ENCODE results near the gene KNSTRN. TPM values are rescaled to one million over a fixed set of nuclear protein-coding genes. Genes with fewer than 3 reads are reported as not detected.
A peak's percentile ranks its signal among the peaks of the same experiment; 100 is the strongest.

The KNSTRN gene
- total RNA-seq, 1 donor from 2014 or later = 18.1 TPM

DNA sequence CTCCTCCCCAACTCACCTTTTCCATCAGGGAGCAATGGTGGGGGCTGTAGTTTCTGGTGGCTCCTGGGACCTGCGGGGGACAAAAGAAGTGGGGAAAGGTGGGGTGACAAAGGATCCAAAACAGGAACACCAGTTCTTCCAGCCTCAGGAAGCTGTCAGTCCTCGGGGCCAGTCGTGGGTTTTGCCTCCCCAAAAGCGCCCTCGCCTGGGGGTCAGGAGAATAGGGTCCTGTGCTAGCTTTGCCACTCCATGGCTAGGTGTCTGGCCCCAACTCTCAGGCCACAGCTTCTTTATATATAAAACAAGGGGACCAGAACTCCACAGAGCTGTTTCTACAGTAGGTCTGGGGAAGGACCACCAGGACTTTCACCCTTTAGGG lies 45.8 kb upstream of the KNSTRN start:
- no peak overlapping the region for H3K27ac ChIP-seq

DNA sequence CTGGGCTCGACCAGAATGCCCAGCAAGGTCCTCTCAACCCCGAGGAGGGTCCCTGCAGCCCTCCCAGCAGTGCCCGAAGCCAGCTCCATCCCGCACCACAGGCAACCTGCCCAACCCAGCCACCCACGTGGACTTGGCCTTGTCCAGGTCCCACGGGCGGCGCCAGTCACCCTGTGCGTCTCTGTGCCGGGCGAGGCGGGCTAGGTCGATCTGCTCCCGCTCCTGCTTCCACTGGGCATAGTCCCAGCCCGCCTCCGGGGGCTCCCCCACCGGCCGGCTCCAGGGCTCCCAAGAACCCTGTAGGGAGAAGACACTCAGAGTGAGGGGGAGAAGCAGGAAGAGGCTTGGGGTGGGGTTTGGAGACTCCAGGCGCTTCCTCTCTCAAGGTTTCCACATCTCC lies 44.9 kb upstream of the KNSTRN start:
- intact Hi-C loops (cut with DNase I) = no loop called here
- ATAC-seq (no peak), DNase-seq (no peak)
- Histone ChIP-seq H3K4me3 (peak overlapping the region; percentile 8), H3K9me3 (no peaks in the 10 kb centered on the region), H3K4me1 (peaks cover 91% of the 10 kb centered on the region), H3K27ac (peak overlapping the region; percentile 12), H3K27me3 (no peaks in the 10 kb centered on the region), H3K36me3 (peaks cover 16% of the 10 kb centered on the region)
- TF ChIP-seq, protein P1, sequence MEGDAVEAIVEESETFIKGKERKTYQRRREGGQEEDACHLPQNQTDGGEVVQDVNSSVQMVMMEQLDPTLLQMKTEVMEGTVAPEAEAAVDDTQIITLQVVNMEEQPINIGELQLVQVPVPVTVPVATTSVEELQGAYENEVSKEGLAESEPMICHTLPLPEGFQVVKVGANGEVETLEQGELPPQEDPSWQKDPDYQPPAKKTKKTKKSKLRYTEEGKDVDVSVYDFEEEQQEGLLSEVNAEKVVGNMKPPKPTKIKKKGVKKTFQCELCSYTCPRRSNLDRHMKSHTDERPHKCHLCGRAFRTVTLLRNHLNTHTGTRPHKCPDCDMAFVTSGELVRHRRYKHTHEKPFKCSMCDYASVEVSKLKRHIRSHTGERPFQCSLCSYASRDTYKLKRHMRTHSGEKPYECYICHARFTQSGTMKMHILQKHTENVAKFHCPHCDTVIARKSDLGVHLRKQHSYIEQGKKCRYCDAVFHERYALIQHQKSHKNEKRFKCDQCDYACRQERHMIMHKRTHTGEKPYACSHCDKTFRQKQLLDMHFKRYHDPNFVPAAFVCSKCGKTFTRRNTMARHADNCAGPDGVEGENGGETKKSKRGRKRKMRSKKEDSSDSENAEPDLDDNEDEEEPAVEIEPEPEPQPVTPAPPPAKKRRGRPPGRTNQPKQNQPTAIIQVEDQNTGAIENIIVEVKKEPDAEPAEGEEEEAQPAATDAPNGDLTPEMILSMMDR (IDR thresholded peaks at IDR 0.05) = no peak

More for the DNA sequence above, 45.8 kb upstream of the KNSTRN start:
- Histone ChIP-seq H3K9me3 (no peaks in the 10 kb centered on the region), H3K4me1 (peaks cover 89% of the 10 kb centered on the region), H3K27me3 (no peaks in the 10 kb centered on the region), H3K36me3 (peaks cover 16% of the 10 kb centered on the region), H3K4me3 (no peak overlapping the region)
- intact Hi-C loops (cut with DNase I) = no loop called here
- ATAC-seq (no peak), DNase-seq (no peak)
- TF ChIP-seq, protein P1 (IDR thresholded peaks at IDR 0.05) = no peak

DNA sequence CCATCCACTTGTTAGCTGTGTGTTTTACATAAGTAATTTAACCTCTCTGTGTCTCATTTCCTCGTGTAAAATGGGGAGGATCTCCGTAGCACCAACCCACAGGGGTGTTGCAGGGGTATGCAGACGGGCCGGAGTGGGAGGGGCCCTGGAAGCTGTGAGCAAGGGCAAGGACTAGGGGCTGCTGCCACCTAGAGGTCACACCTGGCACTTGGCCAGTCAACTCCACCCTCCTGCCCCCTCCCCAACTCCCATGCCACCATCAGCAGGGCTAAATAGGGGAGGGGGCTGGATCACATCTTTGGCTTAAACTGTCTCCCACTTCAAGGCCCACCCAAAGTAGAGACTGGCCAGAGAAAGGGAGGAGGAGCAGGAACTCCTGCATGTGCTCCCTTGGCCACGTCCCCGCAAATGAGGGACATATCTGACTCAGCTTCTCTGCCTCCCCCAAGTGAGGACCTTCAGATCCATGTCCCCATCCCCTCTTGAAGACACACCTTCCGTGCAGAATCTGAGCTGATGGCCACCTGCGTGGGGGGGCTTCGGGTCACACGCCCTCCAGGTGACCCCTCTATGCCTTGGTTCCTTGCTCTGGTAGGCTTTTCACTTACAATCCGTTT lies 44.4 kb upstream of the KNSTRN start:
- ATAC-seq = peak; percentile 52
- Histone ChIP-seq H3K27ac (peak overlapping the region; percentile 95), H3K4me1 (peaks cover 91% of the 10 kb centered on the region), H3K9me3 (no peaks in the 10 kb centered on the region), H3K27me3 (no peaks in the 10 kb centered on the region), H3K4me3 (no peak overlapping the region), H3K36me3 (peaks cover 16% of the 10 kb centered on the region)
- DNase-seq = peak; percentile 89
- TF ChIP-seq, protein P1 (IDR thresholded peaks at IDR 0.05) = peak; percentile 77
- intact Hi-C loops (cut with DNase I) = no loop called here

DNA sequence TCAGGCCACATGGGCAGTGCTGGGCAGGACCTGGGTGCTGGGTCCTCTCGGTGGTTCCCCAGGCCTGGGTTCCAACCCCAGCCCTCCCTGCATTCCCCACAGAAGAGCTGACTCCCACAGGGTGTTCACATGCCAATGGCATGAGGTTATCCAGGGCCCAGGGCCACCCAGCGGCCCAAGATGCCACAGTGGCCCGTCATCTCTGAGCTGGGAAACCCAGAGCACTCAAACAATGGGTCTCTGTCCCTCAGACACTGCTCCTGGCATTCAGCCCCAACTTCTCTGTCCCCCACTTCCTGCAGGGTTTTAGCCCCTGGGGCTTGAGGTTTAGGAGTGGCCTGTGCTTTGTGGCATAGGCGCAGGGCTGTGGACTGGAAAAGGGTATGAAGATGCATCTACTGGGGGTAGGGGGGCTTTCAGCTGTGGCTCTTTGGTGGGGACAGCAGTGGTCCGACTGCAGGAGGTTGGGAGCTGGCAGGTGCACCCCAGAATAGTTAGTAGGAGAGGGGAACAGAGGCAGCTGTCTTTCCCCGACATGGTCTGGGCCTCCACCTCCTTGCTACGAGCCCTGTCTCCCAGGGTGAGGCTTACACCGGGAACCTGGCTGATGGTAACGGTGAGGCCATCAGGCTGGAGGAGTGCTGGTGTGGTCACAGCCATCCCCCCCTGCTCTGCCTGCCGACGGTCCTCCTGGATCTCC lies 43.5 kb upstream of the KNSTRN start:
- H3K4me1 ChIP-seq = peaks cover 87% of the 10 kb centered on the region
- TF ChIP-seq, protein P1 (IDR thresholded peaks at IDR 0.05) = no peak
- intact Hi-C loops (cut with DNase I) = no loop called here
- no peak for DNase-seq
- no peaks in the 10 kb centered on the region for H3K9me3 ChIP-seq
- H3K4me3 ChIP-seq = peak overlapping the region; percentile 60
- H3K36me3 ChIP-seq = peaks cover 16% of the 10 kb centered on the region
- peak overlapping the region; percentile 95 for H3K27ac ChIP-seq
- no peaks in the 10 kb centered on the region for H3K27me3 ChIP-seq
- ATAC-seq = peak; percentile 30

DNA sequence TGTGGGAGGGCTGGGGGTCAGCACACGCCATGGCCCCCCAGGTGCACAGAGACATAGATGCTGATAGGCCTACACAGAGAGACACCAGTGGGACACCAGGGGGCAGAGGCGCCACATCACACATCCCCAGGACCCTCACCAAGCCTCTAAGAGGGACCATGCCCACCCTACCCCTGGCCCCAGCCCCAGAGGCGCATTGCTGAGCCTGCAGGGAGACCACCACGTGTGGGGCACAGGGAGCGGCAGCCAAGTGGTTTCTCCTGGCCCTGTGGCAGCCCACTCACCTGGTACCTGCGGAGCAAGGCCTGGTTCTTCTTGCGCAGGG lies 42.9 kb upstream of the KNSTRN start:
- no peaks in the 10 kb centered on the region for H3K27me3 ChIP-seq
- TF ChIP-seq, protein P1 (IDR thresholded peaks at IDR 0.05) = no peak
- ATAC-seq (no peak), DNase-seq (no peak)
- peak overlapping the region; percentile 95 for H3K27ac ChIP-seq
- no peaks in the 10 kb centered on the region for H3K9me3 ChIP-seq
- peaks cover 87% of the 10 kb centered on the region for H3K4me1 ChIP-seq
- intact Hi-C loops (cut with DNase I) = no loop called here
- peaks cover 16% of the 10 kb centered on the region for H3K36me3 ChIP-seq
- H3K4me3 ChIP-seq = peak overlapping the region; percentile 60
